Epithelial cell of proximal tubule (primary cell): Measurements from ENCODE around the gene CH25H. TPM values are rescaled to one million over a fixed set of nuclear protein-coding genes. Genes with fewer than 3 reads are reported as not detected.
A peak's percentile ranks its signal among the peaks of the same experiment; 100 is the strongest.

Experiments
- DNase-seq: peaks from one replicate; pipeline ENCODE4 v3.0.0-alpha.2; 2011; ENCODE audit warnings: low read depth
- H3K4me3 ChIP-seq: 2 replicates; pipeline ENCODE4 v1.5.1; 2011; ENCODE audit warnings: low read depth, mild to moderate bottlenecking, low read length
- CTCF ChIP-seq: conservative IDR thresholded peaks from 2 replicates; pipeline ENCODE4 v1.5.1; 2012; ENCODE audit warnings: low read depth, mild to moderate bottlenecking, low read length
- total RNA-seq: library from RNA; depleted of rRNA; stranded (reverse); fragments of >200 nt; gene quantifications from 2 replicates; pipeline ENCODE4 v1.2.3, GENCODE V29; 2015

Gene CH25H
- total RNA-seq, 1 donor from 2014 or later: 1.1 TPM

DNA sequence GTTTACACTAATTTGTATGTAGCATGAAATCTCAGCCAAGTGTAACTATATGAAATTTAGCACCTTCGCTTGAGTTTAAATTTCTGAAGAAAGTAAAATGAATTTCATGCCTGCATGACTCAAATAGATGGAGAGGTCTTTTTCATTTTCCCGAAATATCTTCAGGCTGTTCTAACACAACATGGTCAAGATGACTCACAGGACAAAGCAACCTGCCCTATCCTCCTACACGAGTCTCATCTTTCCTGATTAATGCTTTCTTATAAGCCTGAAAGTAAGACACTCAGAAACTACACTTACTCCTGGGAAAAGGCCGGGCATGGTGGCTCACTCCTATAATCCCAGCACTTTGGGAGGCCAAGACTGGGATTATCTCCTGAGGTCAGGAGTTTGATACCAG is 41.2 kb downstream of the CH25H start:
- no peak for DNase-seq
- no peak for TF ChIP-seq CTCF

DNA sequence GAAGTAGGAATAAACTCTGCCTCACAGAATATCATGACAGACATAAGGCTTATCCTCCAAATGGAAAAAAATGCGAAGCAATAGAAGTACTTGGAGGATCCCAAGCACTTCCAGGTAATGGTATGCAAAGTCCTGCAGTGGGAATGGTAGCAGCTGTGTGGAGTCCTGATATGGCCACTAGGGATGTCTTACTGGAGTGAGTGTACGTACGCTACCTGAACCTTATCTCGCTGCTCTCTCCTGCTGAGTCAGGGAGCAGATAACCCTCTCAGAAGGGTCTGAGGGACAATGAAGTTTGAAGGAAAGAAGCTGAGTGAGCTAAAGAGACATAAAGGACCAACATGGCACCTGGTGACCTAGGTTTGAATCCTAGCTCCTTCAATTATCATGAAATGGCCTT is 42.2 kb downstream of the CH25H start:
- TF ChIP-seq CTCF: no peak

More for the DNA sequence above, 41.2 kb downstream of the CH25H start:
- no peak overlapping the region for H3K4me3 ChIP-seq

GRCh38 chr10:89164080-89164479 is 43.0 kb downstream of the CH25H start:
- H3K4me3 ChIP-seq: no peak overlapping the region
- DNase-seq: no peak
- no peak for TF ChIP-seq CTCF

More for the DNA sequence above, 42.2 kb downstream of the CH25H start:
- no peak overlapping the region for H3K4me3 ChIP-seq
- no peak for DNase-seq

- H3K4me3 ChIP-seq: peak overlapping the region; percentile 1
- no peak for TF ChIP-seq CTCF
- DNase-seq: no peak
Observed at GRCh38 chr10:89163265-89163995, 43.7 kb downstream of the CH25H start.

DNA sequence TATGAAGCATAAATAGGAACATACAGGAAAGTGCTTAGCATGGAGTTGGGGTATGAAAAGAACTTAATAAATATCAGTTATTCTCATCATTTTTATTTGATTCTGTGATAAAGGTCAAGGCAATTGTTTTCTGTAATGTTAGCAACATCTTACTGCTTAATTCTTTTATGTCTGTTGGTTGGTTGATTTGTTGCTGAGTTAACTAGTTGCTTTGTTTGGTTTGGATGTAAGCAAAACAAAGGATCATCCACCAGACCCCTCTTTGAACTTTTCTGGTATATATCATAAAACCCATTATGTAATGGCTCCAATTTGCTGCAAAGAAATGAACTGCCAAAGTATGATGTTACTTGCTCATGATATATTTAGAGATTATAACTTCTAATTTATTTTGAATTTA is 44.5 kb downstream of the CH25H start:
- no peak overlapping the region for H3K4me3 ChIP-seq
- no peak for TF ChIP-seq CTCF
- no peak for DNase-seq

- no peak for TF ChIP-seq CTCF
- DNase-seq: no peak
- H3K4me3 ChIP-seq: no peak overlapping the region
Observed at GRCh38 chr10:89160339-89160738, 46.8 kb downstream of the CH25H start.

GRCh38 chr10:89159761-89160160 is 47.4 kb downstream of the CH25H start:
- DNase-seq: no peak
- TF ChIP-seq CTCF: no peak
- H3K4me3 ChIP-seq: no peak overlapping the region
